Mesothelial cell of epicardium (in vitro differentiated cells): ENCODE results near the gene FAM43A. TPM values are rescaled to one million over a fixed set of nuclear protein-coding genes. Genes with fewer than 3 reads are reported as not detected.

Experiments used
- DNase-seq, 2 experiments: peaks; one replicate each; pipeline ENCODE4 v3.0.0; 2021; ENCODE audit warnings: low spot score in 2 of 2; ENCODE audit not compliant: unreplicated experiment in 2 of 2
- H3K27ac Mint-ChIP-seq: 2 replicates; pipeline ENCODE4 v1.8.0; 2021; ENCODE audit warnings: mixed read lengths
- H3K27me3 Mint-ChIP-seq: 2 replicates; pipeline ENCODE4 v1.8.0; 2021; ENCODE audit warnings: low read depth, mixed read lengths
- H3K36me3 Mint-ChIP-seq: 2 replicates; pipeline ENCODE4 v1.8.0; 2021; ENCODE audit warnings: mixed read lengths
- H3K4me1 Mint-ChIP-seq: 2 replicates; pipeline ENCODE4 v1.8.0; 2021; ENCODE audit warnings: mixed read lengths
- H3K4me3 Mint-ChIP-seq: 2 replicates; pipeline ENCODE4 v1.8.0; 2021; ENCODE audit warnings: mild to moderate bottlenecking, moderate library complexity, mixed read lengths
- H3K9me3 Mint-ChIP-seq: 2 replicates; pipeline ENCODE4 v1.8.0; 2021; ENCODE audit warnings: mixed read lengths
- total RNA-seq: library from RNA; stranded (reverse); gene quantifications from 3 replicates; pipeline ENCODE4 v1.2.1, GENCODE V29; 2021
- TF ChIP-seq, protein P1 (sequence below): fragments of 200-600 bp; sonication (generic); IDR thresholded peaks from one replicate; pipeline ENCODE4 v1.5.0; 2021; ENCODE audit warnings: antibody characterized with exemption; ENCODE audit not compliant: unreplicated experiment

FAM43A gene
- total RNA-seq, 1 donor from 2014 or later: 11.3 TPM

DNA sequence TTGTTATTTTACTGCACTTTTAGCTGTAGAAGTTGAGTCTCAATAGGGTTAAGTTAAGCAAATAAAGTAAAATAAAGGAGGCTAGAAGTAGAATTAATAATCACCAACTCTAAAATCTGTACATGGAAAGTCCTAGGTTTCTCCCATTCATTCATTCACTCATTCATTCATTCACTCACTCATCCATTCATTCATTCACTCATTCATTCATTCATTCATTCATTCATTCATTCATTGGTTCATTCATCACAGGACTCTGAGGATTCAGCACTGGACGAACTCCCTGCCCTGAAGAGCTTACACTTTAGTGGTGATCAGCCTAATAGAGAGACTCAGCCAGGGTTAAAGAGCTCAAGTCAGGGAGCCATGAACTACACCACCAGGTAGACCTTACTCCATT lies 9.2 kb upstream of the FAM43A start:
- DNase-seq: no peak
- H3K4me1 Mint-ChIP-seq: peaks cover 6% of the 10 kb centered on the region
- H3K27me3 Mint-ChIP-seq: peaks cover 40% of the 10 kb centered on the region
- H3K36me3 Mint-ChIP-seq: no peaks in the 10 kb centered on the region
- H3K4me3 Mint-ChIP-seq: no peak overlapping the region
- no peak overlapping the region for H3K27ac Mint-ChIP-seq
- H3K9me3 Mint-ChIP-seq: no peaks in the 10 kb centered on the region
- TF ChIP-seq, protein P1, sequence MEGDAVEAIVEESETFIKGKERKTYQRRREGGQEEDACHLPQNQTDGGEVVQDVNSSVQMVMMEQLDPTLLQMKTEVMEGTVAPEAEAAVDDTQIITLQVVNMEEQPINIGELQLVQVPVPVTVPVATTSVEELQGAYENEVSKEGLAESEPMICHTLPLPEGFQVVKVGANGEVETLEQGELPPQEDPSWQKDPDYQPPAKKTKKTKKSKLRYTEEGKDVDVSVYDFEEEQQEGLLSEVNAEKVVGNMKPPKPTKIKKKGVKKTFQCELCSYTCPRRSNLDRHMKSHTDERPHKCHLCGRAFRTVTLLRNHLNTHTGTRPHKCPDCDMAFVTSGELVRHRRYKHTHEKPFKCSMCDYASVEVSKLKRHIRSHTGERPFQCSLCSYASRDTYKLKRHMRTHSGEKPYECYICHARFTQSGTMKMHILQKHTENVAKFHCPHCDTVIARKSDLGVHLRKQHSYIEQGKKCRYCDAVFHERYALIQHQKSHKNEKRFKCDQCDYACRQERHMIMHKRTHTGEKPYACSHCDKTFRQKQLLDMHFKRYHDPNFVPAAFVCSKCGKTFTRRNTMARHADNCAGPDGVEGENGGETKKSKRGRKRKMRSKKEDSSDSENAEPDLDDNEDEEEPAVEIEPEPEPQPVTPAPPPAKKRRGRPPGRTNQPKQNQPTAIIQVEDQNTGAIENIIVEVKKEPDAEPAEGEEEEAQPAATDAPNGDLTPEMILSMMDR: no peak

DNA sequence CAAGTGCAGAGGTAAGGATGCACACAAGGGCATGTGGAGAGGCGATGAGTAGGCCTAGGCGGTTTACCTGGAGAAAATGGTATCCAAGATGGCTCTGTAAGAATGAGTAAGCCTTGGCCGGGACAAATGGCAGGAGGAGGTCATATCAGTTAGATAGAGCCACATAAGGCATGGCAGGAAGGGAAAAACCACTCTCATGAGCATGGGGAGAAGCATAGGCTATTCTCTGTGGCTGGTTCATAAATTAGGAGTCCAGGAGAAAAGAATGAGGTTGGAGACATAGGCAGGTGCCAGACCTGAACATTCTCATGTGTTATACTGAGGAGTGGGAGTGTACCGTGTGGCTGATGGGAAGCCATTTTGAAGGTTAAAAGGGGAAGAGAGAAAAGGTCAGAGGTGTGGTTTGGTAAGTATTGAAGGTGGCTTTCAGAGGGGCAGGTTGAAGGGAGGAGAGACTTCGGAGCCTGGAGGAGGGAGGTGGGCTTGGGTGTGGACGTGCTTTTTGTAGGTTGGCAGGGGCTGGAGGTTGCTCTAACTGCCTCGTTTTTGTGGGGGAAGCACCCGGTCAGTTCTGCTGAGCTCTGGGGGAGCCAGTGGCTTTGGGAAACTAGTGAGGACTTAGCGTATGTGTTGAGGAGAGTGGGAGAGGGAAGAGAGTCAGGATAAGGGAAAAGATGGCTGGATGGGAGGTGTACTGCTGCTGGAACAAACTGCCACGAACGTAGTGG lies 4.6 kb upstream of the FAM43A start:
- no peak overlapping the region for H3K27ac Mint-ChIP-seq
- peaks cover 14% of the 10 kb centered on the region for H3K4me1 Mint-ChIP-seq
- H3K9me3 Mint-ChIP-seq: no peaks in the 10 kb centered on the region
- H3K4me3 Mint-ChIP-seq: no peak overlapping the region
- peaks cover 31% of the 10 kb centered on the region for H3K27me3 Mint-ChIP-seq
- DNase-seq: no peak
- no peaks in the 10 kb centered on the region for H3K36me3 Mint-ChIP-seq
- TF ChIP-seq, protein P1: no peak

DNA sequence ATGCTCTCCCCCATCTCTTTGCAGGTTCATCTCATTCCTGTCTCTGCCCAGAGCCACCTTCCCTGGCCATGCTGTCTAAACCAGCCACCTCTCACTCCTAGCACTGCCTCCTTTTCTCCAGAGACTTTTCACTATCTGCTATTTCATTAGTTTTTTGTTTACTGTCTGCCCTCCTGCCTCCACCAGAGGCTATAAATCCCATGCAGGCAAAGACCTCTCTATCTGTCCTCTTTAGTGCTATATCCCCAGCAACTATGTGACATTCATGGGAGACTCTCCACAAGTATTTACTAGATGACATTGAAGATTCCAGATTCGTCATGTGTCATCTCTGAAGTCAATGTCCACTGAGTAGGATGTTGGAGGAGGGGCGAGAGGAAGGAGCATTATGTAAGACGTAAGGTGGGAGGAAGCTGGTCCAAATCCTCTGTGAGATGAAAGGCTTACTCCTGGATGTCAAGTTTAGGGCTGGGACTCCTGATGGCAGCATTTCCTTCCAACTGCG lies 3.4 kb upstream of the FAM43A start:
- H3K27me3 Mint-ChIP-seq: peaks cover 26% of the 10 kb centered on the region
- peaks cover 22% of the 10 kb centered on the region for H3K4me1 Mint-ChIP-seq
- TF ChIP-seq, protein P1: no peak
- no peaks in the 10 kb centered on the region for H3K9me3 Mint-ChIP-seq
- H3K36me3 Mint-ChIP-seq: no peaks in the 10 kb centered on the region
- no peak for DNase-seq
- no peak overlapping the region for H3K27ac Mint-ChIP-seq
- no peak overlapping the region for H3K4me3 Mint-ChIP-seq

DNA sequence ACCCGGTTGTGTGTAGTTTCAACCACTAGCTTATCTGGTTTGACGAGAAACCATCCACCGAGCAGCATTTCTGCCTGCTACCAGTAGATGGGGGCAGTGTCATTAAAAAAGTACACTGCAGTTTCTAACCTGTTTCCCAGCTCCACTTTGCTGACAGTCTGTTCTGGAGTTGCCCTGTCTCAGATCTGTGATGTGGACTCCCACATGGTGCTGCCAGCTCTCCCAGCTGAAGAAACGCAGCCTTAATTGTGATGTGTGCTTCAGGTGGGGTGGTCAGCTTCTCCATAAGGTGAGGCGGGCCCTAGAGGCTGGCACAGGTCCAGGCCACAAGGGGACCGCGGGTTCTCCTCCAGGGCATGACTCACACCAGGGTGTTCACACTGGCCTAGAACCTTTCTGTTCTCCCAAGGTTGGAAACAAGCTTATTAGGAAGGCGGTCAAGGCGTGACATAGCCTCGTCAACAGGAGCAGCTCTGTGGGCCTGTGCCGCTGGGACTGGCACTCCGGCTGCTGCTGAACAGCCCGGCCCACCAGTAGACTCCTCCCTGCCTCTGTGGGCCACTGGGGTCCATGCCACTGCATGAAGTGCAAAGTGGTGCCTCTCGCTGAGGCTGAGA lies 2.9 kb upstream of the FAM43A start:
- no peak overlapping the region for H3K27ac Mint-ChIP-seq
- H3K4me1 Mint-ChIP-seq: peaks cover 25% of the 10 kb centered on the region
- no peaks in the 10 kb centered on the region for H3K9me3 Mint-ChIP-seq
- no peaks in the 10 kb centered on the region for H3K36me3 Mint-ChIP-seq
- peaks cover 25% of the 10 kb centered on the region for H3K27me3 Mint-ChIP-seq
- TF ChIP-seq, protein P1: peak; percentile 82
- no peak overlapping the region for H3K4me3 Mint-ChIP-seq
- peak; percentile 44 to 78 for DNase-seq

DNA sequence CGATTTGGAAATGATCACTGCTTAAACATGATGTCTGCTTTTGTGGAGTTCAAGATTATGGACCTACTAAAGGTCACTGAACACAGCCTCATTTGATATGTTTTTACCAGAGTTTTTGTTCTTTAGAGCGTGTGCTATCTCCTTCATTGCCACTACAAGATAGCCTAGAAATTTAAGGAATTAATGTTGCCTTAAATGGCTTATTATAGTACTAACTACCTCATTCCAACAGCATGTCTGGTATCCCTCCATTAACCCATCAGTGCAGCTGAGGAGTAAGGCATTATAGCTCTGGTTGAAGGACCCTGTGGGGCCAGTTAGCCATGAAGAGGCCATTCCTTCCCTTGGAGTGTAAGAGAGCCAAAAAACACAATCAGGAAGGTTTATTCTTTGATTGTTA lies 2.3 kb upstream of the FAM43A start:
- TF ChIP-seq, protein P1: no peak
- H3K36me3 Mint-ChIP-seq: no peaks in the 10 kb centered on the region
- peaks cover 29% of the 10 kb centered on the region for H3K4me1 Mint-ChIP-seq
- peaks cover 25% of the 10 kb centered on the region for H3K27me3 Mint-ChIP-seq
- H3K9me3 Mint-ChIP-seq: no peaks in the 10 kb centered on the region
- no peak for DNase-seq
- no peak overlapping the region for H3K4me3 Mint-ChIP-seq
- H3K27ac Mint-ChIP-seq: no peak overlapping the region
